Naive thymus-derived CD4-positive, alpha-beta T cell (primary cell): ENCODE results near the gene TCF21. TPM values are rescaled to one million over a fixed set of nuclear protein-coding genes. Genes with fewer than 3 reads are reported as not detected.

Source experiments
- ATAC-seq: fragments of 150-1000 bp; cut with Tn5 transposase; 2 replicates; pipeline ENCODE4 v1.10.0; 2021; ENCODE audit warnings: mild to moderate bottlenecking, moderate library complexity
- CTCF ChIA-PET: fragments of 350-600 bp; sonication (Branson Sonifier 250); formaldehyde crosslinking; loops from one replicate; lab custom pipeline; 2021; ENCODE audit warnings: antibody characterized with exemption; lab: Charles Lee
- POLR2A ChIA-PET: fragments of 350-600 bp; sonication (Branson Sonifier 250); formaldehyde crosslinking; loops from one replicate; lab custom pipeline; 2021; ENCODE audit warnings: antibody characterized with exemption, inconsistent platforms; lab: Charles Lee
- DNase-seq, 9 donors: peaks; one replicate each; pipeline versions ENCODE4 v3.0.0 to v3.0.0-alpha.2; 2020 to 2022; ENCODE audit warnings: mixed read lengths in 1 of 9
- H3K27ac ChIP-seq: one replicate; pipeline ENCODE4 v1.7.0; 2013; ENCODE audit warnings: mild to moderate bottlenecking, low read depth, low read length, moderate library complexity
- H3K27me3 ChIP-seq, 2 donors: one replicate each; pipeline ENCODE4 v1.7.0; 2013; ENCODE audit warnings: low read length in 2 of 2, mild to moderate bottlenecking in 2 of 2, moderate library complexity in 2 of 2; ENCODE audit not compliant: control insufficient read depth in 2 of 2, insufficient read depth in 2 of 2
- H3K36me3 ChIP-seq, 3 experiments: 1 replicate in 2 of 3; 2 replicates in 1 of 3; pipeline ENCODE4 v1.7.0; 2013; ENCODE audit warnings: low read length in 3 of 3, mild to moderate bottlenecking in 3 of 3, moderate library complexity in 1 of 3; ENCODE audit not compliant: insufficient read depth in 3 of 3, control insufficient read depth in 2 of 3
- H3K4me1 ChIP-seq, 2 donors: one replicate each; pipeline ENCODE4 v1.7.0; 2013; ENCODE audit warnings: low read length in 2 of 2, mild to moderate bottlenecking in 2 of 2, moderate library complexity in 1 of 2; ENCODE audit not compliant: control insufficient read depth in 2 of 2, insufficient read depth in 2 of 2
- H3K4me3 ChIP-seq: 2 replicates; pipeline ENCODE4 v1.7.0; 2013; ENCODE audit warnings: mild to moderate bottlenecking, low read length
- H3K9me3 ChIP-seq, 3 experiments: 1 replicate in 2 of 3; 2 replicates in 1 of 3; pipeline ENCODE4 v1.7.0; 2013; ENCODE audit warnings: low read length in 3 of 3; ENCODE audit not compliant: control insufficient read depth in 2 of 3
- H3K27ac Mint-ChIP-seq, 9 donors: one replicate each; pipeline ENCODE4 v1.8.0; 2020 to 2022; ENCODE audit warnings: mixed read lengths in 9 of 9, mild to moderate bottlenecking in 8 of 9, moderate library complexity in 5 of 9, inconsistent platforms in 2 of 9
- H3K27me3 Mint-ChIP-seq, 5 donors: one replicate each; pipeline ENCODE4 v1.8.0; 2021 to 2022; ENCODE audit warnings: mixed read lengths in 5 of 5, mild to moderate bottlenecking in 1 of 5
- H3K36me3 Mint-ChIP-seq, 5 donors: one replicate each; pipeline ENCODE4 v1.8.0; 2020 to 2022; ENCODE audit warnings: mixed read lengths in 5 of 5, mild to moderate bottlenecking in 3 of 5, inconsistent platforms in 1 of 5
- H3K4me1 Mint-ChIP-seq, 7 donors: one replicate each; pipeline ENCODE4 v1.8.0; 2020 to 2022; ENCODE audit warnings: mixed read lengths in 7 of 7, mild to moderate bottlenecking in 3 of 7, inconsistent platforms in 1 of 7
- H3K4me3 Mint-ChIP-seq, 10 donors: one replicate each; pipeline ENCODE4 v1.8.0; 2020 to 2022; ENCODE audit warnings: mild to moderate bottlenecking in 10 of 10, mixed read lengths in 10 of 10, moderate library complexity in 6 of 10, inconsistent platforms in 2 of 10
- H3K9me3 Mint-ChIP-seq, 11 donors: one replicate each; pipeline ENCODE4 v1.8.0; 2020 to 2022; ENCODE audit warnings: mixed read lengths in 11 of 11, mild to moderate bottlenecking in 4 of 11, inconsistent platforms in 1 of 11, moderate library complexity in 1 of 11
- intact Hi-C, 2 donors: fragments of 100-400 bp; cut with micrococcal nuclease; formaldehyde crosslinking; loops; one replicate each; pipeline ENCODE4 v1.15.1; 2023
- polyA plus RNA-seq, 2 donors: library from polyadenylated mRNA; unstranded; fragments of 300-500 nt; fragmentation: Illumina TruSeq; gene quantifications; one replicate each; pipeline ENCODE4 v1.2.3, GENCODE V29; 2021
- total RNA-seq, 6 experiments: library from RNA in 5 of 6; stranded (reverse) in 5 of 6; gene quantifications; 1 replicate in 5 of 6; 2 replicates in 1 of 6; pipeline ENCODE4 v1.2.3 and lab custom pipeline; 2021 to 2026

Gene TCF21
- total and polyA plus RNA-seq, 7 experiments from 2014 or later: not detected

- intact Hi-C loops: no loop called here
- peaks cover 13 to 48% (median 34%) of the 10 kb centered on the region in 11 donors for H3K9me3 Mint-ChIP-seq
These were observed 23.2 kb upstream of the TCF21 start for GRCh38 chr6:133865680-133866079.

DNA sequence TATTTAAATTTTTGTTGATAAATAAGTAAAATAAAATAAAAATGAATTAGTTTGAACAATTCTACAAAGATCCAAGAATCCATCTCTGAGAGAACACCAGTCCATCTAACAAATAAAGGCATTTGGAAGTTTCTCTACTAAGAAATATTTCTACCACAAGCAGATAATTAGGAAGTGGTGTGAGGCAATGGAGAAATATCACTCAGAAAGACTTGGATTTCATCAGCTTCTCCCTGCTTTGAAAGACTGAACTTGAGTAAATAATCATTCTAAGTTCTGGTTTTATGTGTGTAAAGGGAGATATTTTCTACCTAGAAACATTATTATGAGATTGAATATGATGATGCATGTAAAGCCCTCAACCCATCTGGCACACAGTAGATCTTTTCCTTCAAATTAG, 17.8 kb upstream of the TCF21 start:
- Mint-ChIP-seq H3K27ac (no peak overlapping the region), H3K36me3 (no peaks in the 10 kb centered on the region), H3K27me3 (peaks cover 15 to 49% (median 33%) of the 10 kb centered on the region in 5 donors), H3K9me3 (peaks cover 0 to 5% (median 3%) of the 10 kb centered on the region in 11 donors), H3K4me1 (no peaks in the 10 kb centered on the region), H3K4me3 (no peak overlapping the region)
- Histone ChIP-seq H3K4me3 (no peak overlapping the region), H3K27me3 (peaks cover 0 to 4% of the 10 kb centered on the region in 2 donors), H3K27ac (no peak overlapping the region), H3K36me3 (no peaks in the 10 kb centered on the region), H3K4me1 (no peaks in the 10 kb centered on the region), H3K9me3 (no peaks in the 10 kb centered on the region)
- no peak for ATAC-seq
- DNase-seq: no peak
- CTCF ChIA-PET: interaction anchor here (0.5 kb wide), 1 partner anchor 1108 kb away, joined by 3 read pairs; no protein-coding TSS in a partner anchor
- intact Hi-C loops: no loop called here
- POLR2A ChIA-PET: no interaction called here

More at GRCh38 chr6:133865680-133866079, 23.2 kb upstream of the TCF21 start:
- H3K4me3 ChIP-seq: no peak overlapping the region
- ChIA-PET POLR2A (no interaction called here), CTCF (no interaction called here)
- no peaks in the 10 kb centered on the region for H3K36me3 ChIP-seq
- peaks cover 0 to 20% (median 0%) of the 10 kb centered on the region in 3 experiments for H3K9me3 ChIP-seq
- H3K4me1 Mint-ChIP-seq: no peaks in the 10 kb centered on the region
- no peak for DNase-seq
- H3K4me1 ChIP-seq: no peaks in the 10 kb centered on the region
- peaks cover 12 to 70% (median 67%) of the 10 kb centered on the region in 5 donors for H3K27me3 Mint-ChIP-seq
- no peak overlapping the region for H3K27ac Mint-ChIP-seq
- H3K36me3 Mint-ChIP-seq: peaks cover 0 to 25% (median 0%) of the 10 kb centered on the region in 5 donors
- no peak overlapping the region for H3K4me3 Mint-ChIP-seq
- H3K27ac ChIP-seq: no peak overlapping the region
- H3K27me3 ChIP-seq: peaks cover 0 to 4% of the 10 kb centered on the region in 2 donors
- ATAC-seq: no peak

- Mint-ChIP-seq H3K27me3 (peaks cover 25 to 39% (median 36%) of the 10 kb centered on the region in 5 donors), H3K27ac (no peak overlapping the region), H3K4me3 (no peak overlapping the region), H3K9me3 (peaks cover 0 to 5% (median 0%) of the 10 kb centered on the region in 11 donors), H3K36me3 (no peaks in the 10 kb centered on the region), H3K4me1 (no peaks in the 10 kb centered on the region)
- Histone ChIP-seq H3K36me3 (no peaks in the 10 kb centered on the region), H3K27ac (no peak overlapping the region), H3K4me3 (no peak overlapping the region), H3K4me1 (no peaks in the 10 kb centered on the region), H3K27me3 (peaks cover 0 to 4% of the 10 kb centered on the region in 2 donors), H3K9me3 (no peaks in the 10 kb centered on the region)
- intact Hi-C loops: no loop called here
- ATAC-seq: no peak
- POLR2A ChIA-PET: no interaction called here
- DNase-seq: no peak
- CTCF ChIA-PET: no interaction called here
These were observed 15.4 kb upstream of the TCF21 start for GRCh38 chr6:133873538-133873937.

GRCh38 chr6:133877116-133877515, 11.8 kb upstream of the TCF21 start:
- intact Hi-C loops: no loop called here
- Histone ChIP-seq H3K27ac (no peak overlapping the region), H3K27me3 (peaks cover 0 to 7% of the 10 kb centered on the region in 2 donors), H3K9me3 (no peaks in the 10 kb centered on the region), H3K4me1 (no peaks in the 10 kb centered on the region), H3K4me3 (no peak overlapping the region), H3K36me3 (no peaks in the 10 kb centered on the region)
- Mint-ChIP-seq H3K9me3 (peaks cover 0 to 4% (median 0%) of the 10 kb centered on the region in 11 donors), H3K27ac (no peak overlapping the region), H3K36me3 (no peaks in the 10 kb centered on the region), H3K4me1 (no peaks in the 10 kb centered on the region), H3K4me3 (no peak overlapping the region), H3K27me3 (peaks cover 34 to 48% (median 41%) of the 10 kb centered on the region in 5 donors)
- ATAC-seq: no peak
- DNase-seq: no peak
- ChIA-PET CTCF (no interaction called here), POLR2A (no interaction called here)

DNA sequence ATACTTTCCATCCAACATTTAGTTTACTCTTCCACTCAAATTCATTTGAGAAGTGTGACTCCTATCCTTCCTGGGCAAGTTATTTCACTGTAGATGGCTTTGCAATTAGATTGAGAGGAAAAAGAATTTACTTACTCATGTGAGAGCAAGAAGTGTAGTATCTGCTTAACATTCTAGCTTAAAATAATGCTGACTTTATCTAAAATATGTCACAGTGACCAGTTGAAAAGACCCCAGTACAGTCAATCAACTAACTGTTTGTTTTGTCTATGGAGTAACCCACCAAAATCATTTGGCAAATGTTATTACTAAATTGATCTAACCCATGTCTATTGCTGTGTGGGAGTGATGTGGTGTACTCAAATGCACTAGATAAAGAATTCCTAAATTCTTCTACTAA, 8.9 kb upstream of the TCF21 start:
- Mint-ChIP-seq H3K4me1 (no peaks in the 10 kb centered on the region), H3K27ac (no peak overlapping the region), H3K27me3 (peaks cover 43 to 57% (median 53%) of the 10 kb centered on the region in 5 donors), H3K4me3 (no peak overlapping the region), H3K9me3 (no peaks in the 10 kb centered on the region), H3K36me3 (no peaks in the 10 kb centered on the region)
- CTCF ChIA-PET: no interaction called here
- ATAC-seq: no peak
- Histone ChIP-seq H3K27me3 (peaks cover 0 to 7% of the 10 kb centered on the region in 2 donors), H3K4me3 (no peak overlapping the region), H3K9me3 (no peaks in the 10 kb centered on the region), H3K4me1 (no peaks in the 10 kb centered on the region), H3K27ac (no peak overlapping the region), H3K36me3 (no peaks in the 10 kb centered on the region)
- intact Hi-C loops: no loop called here
- POLR2A ChIA-PET: no interaction called here
- no peak for DNase-seq

- CTCF ChIA-PET: no interaction called here
- no peaks in the 10 kb centered on the region for H3K9me3 ChIP-seq
- ATAC-seq (no peak), DNase-seq (no peak)
- intact Hi-C loops: no loop called here
- H3K4me1 ChIP-seq: no peaks in the 10 kb centered on the region
- POLR2A ChIA-PET: no interaction called here
- Mint-ChIP-seq H3K36me3 (no peaks in the 10 kb centered on the region), H3K27me3 (peaks cover 46 to 66% (median 59%) of the 10 kb centered on the region in 5 donors), H3K27ac (no peak overlapping the region), H3K9me3 (no peaks in the 10 kb centered on the region), H3K4me3 (no peak overlapping the region), H3K4me1 (no peaks in the 10 kb centered on the region)
- H3K36me3 ChIP-seq: no peaks in the 10 kb centered on the region
- H3K27me3 ChIP-seq: peaks cover 0 to 7% of the 10 kb centered on the region in 2 donors
- H3K4me3 ChIP-seq: no peak overlapping the region
- H3K27ac ChIP-seq: no peak overlapping the region
These were observed 8.0 kb upstream of the TCF21 start for GRCh38 chr6:133880896-133881295.

- intact Hi-C loops: no loop called here
- Mint-ChIP-seq H3K4me1 (peaks cover 9 to 27% (median 24%) of the 10 kb centered on the region in 7 donors), H3K36me3 (no peaks in the 10 kb centered on the region), H3K9me3 (peaks cover 0 to 3% (median 0%) of the 10 kb centered on the region in 11 donors), H3K27ac (no peak overlapping the region), H3K4me3 (no peak overlapping the region), H3K27me3 (peaks cover 64 to 86% (median 82%) of the 10 kb centered on the region in 5 donors)
- Histone ChIP-seq H3K4me1 (peaks cover 4 to 12% of the 10 kb centered on the region in 2 donors), H3K4me3 (no peak overlapping the region), H3K27ac (no peak overlapping the region), H3K27me3 (peaks cover 4 to 39% of the 10 kb centered on the region in 2 donors), H3K36me3 (no peaks in the 10 kb centered on the region), H3K9me3 (no peaks in the 10 kb centered on the region)
- POLR2A ChIA-PET: no interaction called here
- ATAC-seq: no peak
- DNase-seq: no peak
- CTCF ChIA-PET: no interaction called here
These were observed 2.7 kb upstream of the TCF21 start for GRCh38 chr6:133886104-133886775.
